ENCODE data around the gene SMIM5.
"Not testable (repeated sequence)": the region's sequence is repeated elsewhere in the genome, so short reads cannot be mapped to it uniquely, and the experiment has no call there.

The SMIM5 gene

DNA sequence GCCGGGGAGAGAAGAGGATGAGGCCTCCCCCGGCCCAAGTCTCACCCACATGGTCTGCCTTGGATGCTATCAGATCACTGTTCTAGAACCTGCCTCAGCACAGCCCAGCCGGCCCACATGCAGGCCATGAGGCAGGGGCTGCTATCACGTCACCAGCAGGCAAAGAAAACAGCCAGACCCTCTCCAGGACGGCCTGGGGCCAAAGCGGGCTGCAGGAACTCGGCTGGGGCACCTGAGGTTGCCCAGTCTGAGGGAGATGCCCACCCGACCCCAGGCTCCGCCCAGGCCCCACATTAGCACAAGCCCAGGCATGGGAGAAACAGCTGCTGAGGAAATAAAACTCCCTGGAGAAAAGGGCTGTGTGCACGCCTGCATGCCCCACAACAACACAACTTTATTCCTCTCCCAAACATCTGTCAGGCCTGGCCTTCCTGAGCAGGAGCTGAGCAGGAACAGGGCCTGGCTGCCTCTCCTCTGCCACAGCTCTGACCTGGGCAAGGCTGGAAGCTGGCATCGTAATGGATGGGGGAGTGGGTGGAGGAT is 6.7 kb upstream of the SMIM5 start:
- DNase-seq = no peak

DNA sequence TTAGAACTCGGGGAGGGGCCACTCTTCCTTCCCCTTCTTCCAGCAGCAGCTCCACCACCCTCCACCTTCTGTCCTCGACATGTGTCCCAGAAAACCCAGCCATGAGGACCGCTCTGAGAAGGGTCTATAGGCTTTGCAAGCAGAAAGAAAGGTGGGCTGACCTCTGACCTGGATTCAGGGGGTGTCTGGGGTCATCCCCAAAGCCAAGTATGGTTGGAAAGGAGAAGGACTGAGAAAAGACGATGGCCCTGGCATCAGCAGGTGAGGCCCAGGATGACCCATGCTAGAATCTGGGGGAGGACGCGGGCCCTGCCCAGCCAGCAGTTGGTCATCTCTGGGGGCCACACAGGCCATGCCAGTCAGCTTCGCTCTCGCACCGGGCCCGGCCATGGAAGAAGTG is 6.1 kb upstream of the SMIM5 start:
- DNase-seq = no peak

DNA sequence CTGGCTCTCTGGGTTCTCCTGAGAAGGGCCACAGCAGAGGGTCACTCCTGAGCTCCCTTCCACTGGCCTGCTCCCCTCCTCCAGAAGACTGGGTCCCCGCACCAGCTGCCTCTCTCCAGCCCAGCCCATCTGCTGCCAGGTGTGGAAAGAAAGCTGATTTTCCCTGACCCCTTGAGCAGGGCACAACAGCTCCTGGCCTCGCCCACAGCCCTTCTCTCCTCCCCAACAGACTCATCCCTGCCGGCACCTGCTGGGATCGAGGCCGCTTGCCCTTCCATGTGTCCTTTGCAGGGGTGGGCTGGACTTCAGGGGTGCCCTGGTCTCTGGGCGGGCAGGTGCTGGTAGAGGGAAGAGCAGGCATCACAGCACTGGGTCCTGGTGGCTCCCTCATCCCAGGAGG is 4.8 kb upstream of the SMIM5 start:
- no peak for DNase-seq

DNA sequence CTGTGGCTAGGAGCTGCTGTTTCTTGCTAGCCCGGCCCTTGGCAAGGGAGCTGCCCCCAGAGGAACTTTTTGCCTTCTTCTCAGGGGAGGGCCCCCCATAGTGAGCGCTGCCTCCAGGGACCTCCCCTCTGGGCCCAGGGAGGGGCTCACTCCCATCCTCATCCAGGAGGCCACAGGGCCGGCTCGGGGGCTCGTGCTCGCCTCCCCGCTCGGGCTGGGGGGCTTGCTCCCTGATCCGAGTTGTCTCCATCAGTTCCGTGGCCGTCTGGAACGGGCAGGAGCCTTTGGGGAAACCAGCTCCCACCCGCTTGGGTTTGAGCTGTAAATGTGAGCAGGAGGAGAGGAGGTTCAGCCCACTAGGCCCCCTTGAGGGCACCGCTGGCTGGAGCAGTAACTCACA is 4.1 kb upstream of the SMIM5 start:
- no peak for DNase-seq

DNA sequence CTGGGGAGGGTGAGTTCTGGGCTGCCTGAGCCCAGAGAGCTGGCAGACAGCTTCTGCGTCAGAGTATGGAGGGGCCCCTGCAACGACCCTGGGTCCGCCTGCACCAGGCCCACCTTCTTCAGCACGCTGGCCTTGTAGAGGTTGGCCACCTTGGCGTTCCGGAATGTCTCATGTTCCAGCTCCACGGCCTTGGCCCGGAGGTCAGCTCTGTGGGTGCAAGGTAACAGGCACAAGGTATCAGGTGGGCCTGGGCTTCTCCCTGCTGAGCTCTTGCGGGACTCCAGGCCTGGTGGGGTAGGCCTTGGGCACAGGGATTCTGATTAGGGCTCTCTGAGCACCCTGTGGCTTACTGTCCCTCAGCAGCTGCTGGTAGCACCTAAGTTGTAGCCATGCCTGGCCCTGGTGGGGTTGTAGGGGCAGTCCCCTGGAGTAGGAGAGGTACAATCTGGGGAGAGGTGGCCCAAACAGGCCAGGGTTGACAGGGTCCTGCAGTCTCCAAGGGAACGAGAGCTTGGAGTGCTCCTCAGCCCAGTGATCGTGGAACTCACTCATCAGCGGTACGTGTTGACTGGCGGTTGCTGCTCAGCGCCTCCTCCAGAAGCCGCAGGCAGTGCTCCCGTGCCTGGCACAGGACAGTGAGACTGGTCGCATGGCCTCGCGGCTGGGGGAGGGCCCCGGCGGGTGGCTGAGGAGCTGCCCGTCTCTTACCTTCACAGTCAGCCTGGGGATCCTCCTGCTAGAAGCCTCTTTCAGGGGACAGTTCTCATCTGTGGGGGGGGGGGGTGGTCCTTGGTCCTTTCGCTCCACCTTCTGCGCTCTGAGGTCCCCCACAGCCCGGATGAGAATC is 2.9 kb upstream of the SMIM5 start:
- no peak for DNase-seq

DNA sequence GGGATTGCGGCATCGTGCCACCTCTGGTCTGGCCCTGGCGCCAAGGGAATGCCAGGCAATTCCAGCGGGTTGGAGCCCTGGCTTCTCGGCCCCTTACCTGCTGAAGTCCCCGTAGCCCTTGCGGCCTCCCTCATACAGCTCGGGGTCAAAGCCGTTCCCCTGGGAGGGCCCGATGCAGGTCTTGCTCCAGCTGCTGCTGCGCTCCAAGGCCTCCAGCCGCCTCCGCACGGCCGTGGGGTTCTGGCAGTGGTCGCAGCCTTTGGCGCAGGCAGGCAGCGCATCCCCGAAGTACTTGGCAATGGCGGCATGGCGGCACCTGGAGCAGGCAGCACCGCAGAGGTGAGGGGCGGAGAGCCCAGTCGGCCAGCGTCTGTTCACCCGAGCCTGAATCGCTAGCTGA is 1.9 kb upstream of the SMIM5 start:
- no peak for DNase-seq

DNA sequence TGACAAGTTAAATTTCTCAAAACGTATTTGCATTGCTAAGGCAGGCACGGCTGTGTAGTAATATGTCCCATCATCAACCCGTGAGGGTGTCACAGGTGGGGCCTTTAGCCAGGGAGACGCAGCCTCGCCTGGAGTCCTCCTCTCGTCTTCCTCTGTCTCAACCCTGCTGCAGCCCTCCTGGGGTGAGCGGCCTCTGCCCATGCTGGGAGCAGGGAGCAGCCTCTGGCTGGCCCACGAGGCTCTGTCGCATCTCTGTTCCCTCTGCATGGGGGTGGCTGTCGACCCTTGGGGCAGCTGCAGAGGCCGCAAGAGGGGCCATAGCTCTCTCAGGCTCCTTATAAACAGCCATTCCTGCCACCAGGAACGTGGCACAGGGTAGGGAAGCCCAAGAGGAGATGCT is 806 bp upstream of the SMIM5 start:
- no peak for DNase-seq

DNA sequence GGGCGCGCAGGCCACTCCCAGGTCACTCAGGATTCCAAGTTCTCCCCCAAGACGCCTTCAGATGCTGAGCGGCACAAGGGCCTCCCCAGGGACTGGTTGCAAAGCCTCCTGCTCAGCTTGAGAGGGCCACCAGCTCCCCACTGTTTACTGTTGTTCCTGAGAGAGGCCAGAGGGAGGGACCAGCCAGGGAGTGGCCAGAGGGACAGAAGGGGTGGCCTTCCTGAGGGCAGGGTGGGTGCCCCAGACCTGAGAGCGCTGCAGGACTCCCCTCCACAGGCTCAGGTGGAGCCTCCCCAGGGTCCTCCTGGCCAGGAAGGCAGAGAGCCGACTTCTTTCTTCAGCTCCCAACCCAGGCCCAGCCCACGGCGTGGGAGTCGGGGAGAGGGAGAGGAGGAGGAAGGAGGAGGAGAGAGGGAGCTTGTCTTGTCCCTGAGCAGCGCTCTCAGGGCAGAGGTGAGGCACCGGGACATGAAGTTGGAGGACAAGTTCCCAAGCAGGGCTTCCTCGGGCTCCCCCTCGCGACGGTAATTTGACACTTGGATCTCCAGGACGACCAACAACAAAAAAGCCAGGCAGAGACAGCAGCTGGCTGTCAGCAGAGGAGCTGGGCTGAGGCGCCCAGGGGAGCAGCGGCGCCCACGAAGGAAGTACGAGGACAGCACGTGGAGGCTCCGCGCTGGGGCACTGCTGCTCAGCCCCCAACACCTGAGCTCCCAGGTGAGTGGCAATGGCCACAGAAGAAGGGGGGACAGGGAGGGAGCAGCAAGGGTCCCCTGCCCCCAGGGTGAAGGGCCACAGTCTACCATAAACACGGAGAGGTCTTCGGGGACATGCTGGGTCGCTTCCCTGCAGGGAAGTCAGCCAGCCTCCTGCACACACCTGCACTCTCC is 497 bp downstream of the SMIM5 start:
- DNase-seq = peak; percentile 53

DNA sequence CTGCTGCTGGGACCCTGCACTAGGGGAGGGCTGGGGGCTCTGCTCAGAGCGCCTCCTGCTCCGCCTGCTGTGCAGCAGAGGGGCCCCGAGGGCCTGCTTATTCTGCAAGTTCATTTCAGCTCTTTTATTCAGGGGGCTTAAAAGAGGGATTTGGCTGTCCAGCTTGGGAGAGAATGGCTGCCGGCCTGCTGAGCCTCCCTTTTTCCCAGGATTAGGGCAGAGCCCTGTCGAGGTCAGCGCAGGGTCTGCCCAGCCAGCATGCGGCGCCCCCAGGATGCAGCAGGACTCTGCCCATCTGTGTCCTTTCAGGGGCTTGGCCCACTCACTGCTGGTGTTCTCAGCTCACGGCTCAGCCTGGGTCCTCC is 1.1 kb downstream of the SMIM5 start:
- DNase-seq = no peak

DNA sequence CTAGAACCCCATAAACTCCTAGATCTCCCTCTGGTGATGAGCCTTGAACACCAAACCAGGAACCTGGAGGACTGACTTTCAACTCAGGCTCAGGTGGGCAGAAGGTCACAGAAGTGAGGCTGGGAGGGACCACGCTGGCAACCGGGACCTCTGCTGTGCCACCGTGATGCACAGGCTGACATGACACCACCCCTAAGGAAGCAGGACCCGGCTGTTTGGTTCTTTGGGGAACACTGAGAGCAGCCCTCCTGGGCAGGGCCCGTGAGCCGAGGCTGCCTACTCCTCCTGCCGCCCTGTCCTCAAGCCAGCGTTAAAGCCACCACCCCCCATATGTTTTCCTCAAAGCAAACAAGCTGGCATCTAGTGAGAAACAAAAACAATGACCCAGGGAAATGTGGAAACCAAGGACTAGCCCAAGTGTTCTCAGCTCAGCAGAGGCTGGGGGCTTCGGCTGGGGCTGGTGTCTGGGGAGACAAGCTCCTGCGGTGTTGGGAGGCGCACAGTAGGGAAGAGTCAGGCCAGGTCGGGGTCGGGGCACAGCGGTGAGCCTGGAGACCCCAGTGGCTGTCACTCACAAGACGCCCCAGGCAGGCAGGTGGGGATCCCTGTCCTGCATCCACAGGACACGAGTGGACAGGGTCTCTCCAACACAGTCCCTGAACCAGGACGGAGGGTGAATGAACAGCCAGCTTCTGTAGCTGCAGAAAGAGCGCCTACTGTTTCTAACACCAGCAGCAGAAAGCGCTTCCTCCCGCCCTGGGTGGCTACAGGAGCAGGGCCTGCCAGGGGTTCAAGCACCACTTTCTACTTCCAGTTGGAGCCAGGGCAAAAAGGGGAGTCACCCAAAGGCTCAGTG is 1.7 kb downstream of the SMIM5 start:
- no peak for DNase-seq

DNA sequence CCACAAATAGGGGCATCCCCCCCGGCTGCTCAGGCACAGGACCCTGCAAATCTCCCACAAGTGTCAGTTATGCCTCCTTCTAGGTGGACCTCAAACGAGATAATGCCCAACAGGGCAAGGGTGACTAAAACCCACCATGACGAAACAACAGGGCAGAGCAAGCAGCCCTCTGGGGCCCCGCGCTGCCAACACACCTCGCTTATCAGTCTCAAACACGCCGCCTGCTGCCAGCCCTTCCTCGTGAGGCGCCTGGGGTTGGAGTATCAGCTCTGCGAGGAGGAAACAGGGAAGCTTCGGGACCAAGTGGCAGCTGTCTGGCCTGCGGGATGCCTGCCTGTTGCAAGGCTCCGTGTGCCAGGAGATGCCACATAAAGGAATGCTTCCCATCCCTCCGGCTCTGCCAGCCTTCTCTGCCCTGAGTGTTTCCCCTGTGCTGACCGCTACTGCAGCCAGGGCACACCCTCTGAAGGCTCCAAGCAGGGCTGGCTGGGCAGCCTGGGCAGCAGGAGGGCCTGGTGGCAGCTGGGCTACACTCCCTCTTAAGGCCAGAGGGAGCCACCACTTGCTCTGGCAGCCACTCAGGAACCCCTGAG is 2.5 kb downstream of the SMIM5 start:
- DNase-seq = no peak

DNA sequence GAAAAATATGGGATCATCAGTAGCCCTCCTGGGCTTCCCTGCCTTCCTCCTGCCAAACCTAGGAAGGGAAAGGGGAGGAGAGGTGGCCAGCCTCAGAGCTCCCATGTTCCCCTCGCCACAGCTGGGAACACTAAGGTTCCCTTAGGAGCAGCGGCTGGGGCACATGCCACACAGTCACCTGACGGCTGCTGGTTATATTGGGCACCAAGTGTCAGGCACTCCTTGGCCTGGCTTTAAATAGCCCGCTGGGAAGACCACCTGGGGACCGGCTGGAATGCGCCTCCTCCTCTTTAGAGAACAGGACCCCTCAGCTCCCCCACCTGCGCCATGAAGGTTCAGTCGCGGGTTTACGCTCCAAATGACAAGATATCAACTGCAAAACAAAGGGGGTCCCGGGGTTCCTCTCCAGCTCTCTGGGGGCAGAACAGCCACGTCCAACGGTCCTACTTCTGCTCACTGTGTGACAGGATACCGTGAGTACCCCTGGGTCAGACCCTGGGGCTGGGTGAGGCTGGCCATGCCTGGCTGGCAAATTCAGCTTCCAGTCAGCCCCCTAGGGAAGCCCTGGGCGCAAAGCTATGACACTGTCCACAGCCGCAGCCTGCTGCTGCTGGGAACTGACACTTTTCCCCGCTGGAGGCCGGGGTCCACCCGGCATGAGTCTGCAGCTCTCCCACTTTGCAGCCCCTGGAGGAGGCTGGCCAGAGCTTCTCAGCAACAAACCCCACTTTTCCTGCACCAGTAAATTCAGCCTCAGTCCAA is 3.3 kb downstream of the SMIM5 start:
- no peak for DNase-seq

DNA sequence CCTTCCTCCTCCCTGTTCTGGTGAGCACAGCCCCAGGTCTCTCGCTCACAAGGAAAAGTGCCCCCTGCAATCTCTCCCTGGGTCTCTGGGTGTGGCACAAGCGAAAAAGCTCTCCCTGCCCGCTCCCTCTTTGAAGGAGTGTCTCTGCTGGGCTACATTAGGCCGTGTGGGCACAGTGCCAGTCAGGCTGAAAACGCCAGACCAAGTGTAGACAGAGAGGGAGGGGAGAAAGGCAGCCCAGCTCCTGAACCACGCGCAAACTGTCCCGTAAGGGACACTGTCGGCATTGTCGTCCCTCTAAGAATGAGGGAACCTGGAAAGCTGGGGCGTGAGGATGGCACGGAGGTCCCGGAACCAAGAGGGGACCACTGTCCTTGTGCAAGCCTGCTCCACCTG is 3.9 kb downstream of the SMIM5 start:
- DNase-seq = no peak

DNA sequence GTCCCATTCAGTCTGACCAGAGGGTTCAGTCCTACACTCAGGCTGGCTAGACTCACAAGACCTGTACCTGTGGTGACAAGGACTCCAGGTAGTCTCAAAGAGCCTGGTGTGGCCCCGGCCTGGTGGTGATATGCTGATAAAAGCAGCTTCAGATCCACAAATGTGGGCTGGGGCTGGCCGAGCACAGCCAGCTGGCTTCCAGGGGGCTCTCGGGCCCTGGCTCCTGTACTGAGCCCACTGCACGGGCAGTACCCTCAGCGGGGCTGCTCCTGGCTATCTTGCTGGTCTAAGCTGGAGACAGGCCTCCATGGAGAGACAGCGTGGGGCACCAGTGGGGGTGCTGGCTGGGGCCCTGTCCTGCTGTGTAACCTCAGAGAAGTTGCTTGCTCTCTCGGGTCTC is 4.3 kb downstream of the SMIM5 start:
- DNase-seq = no peak

DNA sequence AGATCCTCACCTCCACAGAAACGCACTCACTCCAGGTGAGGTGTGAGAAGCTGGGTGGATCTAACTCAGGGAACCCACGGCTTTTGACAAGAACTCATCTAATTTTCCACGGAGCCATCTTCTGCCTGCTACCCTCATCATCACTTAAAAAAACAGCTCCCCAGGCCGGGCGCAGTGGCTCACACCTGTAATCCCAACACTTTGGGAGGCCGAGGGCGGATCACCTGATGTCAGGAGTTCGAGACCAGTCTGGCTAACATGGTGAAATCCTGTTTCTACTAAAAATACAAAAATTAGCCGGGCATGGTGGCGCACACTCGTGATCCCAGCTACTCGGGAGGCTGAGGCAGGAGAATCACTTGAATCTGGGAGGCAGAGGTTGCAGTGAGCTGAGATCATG is 4.8 kb downstream of the SMIM5 start:
- not testable (repeated sequence) for DNase-seq

DNA sequence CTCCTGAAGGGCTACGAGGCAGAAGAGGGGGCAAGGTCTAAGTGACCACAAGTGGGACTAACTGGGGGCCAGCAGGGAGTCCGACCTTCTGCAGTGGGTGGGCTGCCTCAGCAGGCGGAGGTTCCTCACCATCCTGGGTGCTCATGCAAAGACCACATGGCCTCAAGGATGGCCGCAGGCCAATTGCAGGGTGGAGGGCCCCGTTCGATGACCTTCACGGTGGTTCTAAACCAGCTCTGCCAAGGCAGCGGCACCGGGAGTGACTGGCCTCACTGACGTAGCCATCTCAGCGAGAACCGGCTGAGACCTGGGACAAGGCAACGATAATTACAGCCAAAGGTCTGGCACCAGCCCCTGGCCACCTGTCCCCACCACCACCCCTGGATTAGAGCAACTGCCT is 5.7 kb downstream of the SMIM5 start:
- no peak for DNase-seq

DNA sequence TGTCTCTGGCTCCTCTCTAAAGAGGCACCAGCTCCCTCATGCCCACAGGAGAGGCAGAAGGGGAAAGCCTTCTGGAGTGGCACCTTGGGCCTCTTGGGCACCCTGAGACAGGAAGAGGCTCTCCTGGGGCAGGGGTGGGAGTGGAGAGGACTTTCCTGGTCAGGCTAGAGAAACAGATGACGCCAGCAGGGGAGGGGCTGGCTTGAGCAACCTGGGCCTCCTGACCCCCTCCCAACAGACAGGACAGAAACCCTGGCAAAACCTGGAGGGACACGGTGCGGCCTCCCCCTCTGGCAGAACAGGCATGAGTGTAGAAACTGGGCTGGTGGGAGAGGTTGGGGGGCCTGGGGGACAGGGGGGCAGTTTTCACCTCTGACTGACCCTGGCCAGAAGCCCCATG is 6.1 kb downstream of the SMIM5 start:
- no peak for DNase-seq

DNA sequence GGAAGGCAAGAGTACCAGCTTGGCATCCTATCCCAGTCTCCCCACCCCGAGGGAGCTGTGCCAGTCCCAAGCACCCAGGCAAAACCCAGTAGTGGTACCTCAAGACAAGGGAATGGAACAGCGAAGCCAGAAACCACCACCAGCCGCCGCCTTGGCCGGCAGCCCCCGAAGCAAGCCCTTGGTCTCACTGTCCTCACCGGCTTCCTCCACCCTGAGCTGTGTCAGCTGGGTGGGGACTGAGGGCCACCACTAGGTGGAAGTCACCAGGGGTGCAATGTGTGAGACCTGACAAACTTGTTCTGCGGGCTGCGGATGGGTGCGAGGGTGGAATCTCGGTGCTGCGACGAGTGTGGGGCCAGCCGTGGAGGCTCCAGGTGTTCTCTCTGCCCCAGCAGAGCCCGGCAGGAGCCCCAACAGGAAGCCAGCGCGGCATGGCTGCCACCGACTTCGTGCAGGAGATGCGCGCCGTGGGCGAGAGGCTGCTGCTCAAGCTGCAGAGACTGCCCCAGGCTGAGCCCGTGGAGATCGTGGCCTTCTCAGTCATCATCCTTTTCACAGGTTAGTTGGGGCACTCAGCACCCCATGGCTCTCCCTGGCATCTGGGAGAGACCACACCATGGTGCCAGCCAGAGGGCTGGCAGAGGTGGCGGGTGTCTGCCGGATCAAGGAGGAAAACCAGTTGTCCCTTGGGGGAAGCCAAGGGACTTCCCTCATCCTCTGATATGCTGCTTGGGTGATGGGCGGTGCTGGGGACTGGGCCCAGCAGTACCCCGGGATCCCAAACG is 6.7 kb downstream of the SMIM5 start:
- no peak for DNase-seq

DNA sequence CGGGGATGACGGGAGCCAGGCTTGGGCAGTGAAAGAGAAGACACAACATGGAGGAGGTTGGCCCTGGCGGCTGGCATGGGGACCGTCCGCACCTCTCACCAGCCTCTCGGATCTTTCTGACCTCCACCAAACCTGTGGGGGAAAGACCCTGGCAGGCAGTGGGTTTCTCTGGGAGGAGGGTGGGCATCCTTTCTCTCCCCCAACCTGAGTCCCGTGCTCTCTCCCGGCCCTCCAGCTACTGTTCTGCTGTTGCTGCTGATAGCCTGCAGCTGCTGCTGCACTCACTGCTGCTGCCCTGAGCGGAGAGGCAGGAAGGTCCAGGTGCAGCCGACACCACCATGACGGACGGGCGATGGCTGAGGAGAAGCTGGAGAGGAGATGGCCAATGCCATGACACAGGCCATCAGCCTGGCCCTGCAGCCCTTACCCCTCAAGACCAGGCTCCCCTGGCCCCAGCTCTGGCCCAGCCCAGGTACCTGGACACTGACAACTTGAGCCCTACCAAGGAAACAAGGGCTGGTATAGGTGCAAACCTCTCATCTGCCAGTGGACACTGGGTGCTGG is 7.4 kb downstream of the SMIM5 start:
- no peak for DNase-seq

DNA sequence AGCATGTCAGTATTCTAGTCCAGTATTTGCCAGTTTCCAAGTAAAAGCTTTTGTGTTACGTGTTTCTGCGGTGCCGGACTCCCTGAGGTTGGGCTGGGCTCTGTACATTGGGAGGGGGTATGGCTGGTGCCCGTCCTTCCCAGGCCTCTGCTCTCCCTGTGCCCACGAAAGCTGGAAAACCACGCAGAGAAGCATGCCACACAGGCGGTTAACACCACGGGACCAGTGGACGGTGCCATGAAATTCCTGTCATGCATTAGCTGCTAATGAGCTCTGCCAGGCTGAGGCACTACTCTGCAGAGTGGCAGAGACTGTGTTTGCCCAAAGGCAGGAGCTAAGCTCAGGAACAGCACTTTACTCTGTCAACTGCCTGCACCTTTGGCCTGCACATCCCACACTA is 8.1 kb downstream of the SMIM5 start:
- DNase-seq = no peak
